Gastroesophageal sphincter (tissue), 3 donors: ENCODE measurements around the gene AATK.

Experiments used
- CTCF ChIP-seq, 4 experiments: fragments of 200-600 bp in 2 of 4; fragments of 450-650 bp in 2 of 4; sonication (generic) in 1 of 4; IDR thresholded peaks; one replicate each; pipeline ENCODE4 v1.5.1; 2017 to 2019; ENCODE audit warnings: antibody characterized with exemption in 4 of 4, mild to moderate bottlenecking in 2 of 4, moderate library complexity in 2 of 4
- POLR2A ChIP-seq, 2 donors: fragments of 450-650 bp; IDR thresholded peaks; one replicate each; pipeline ENCODE4 v1.6.1; 2017; ENCODE audit warnings: antibody characterized with exemption in 2 of 2, mild to moderate bottlenecking in 2 of 2, moderate library complexity in 1 of 2
- POLR2AphosphoS5 ChIP-seq: sonication (generic); formaldehyde crosslinking; IDR thresholded peaks from one replicate; pipeline ENCODE4 v1.6.1; 2017; ENCODE audit warnings: antibody characterized with exemption

GRCh38 chr17:81131486-81132196 is 34.4 kb downstream of the AATK start:
- TF ChIP-seq POLR2A (IDR thresholded peaks at IDR 0.05) = no peak
- no peak for TF ChIP-seq CTCF (IDR thresholded peaks at IDR 0.05)
- no peak for TF ChIP-seq POLR2AphosphoS5
